ENCODE results near the gene ITGA2B. TPM values are rescaled to one million over a fixed set of nuclear protein-coding genes. Genes with fewer than 3 reads are reported as not detected.

ITGA2B gene
- total RNA-seq, 1 experiment from 2014 or later, result 8.3 TPM

DNA sequence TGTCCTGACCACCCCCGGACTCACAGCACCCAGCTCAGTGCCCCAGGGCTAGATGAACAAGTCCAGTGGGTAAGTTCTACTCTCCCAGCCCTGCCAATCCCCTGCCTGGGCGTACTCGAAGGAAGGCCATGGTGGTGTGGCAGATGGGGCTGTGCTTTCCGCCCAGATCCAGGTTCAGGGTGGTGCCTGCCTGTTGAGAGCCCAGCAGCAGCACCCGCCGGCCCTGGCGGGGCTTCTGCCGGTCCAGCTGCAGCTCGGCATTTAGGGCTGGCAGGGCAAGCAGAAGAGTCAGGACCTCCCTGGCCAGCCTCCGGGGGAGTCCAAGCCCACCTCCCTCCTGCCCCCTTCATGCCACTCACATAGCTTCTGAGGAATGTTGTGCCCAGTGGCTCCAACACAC, 9.6 kb downstream of the ITGA2B start:
- Histone ChIP-seq H3K18ac (ENCODE audit: insufficient read length, low read depth, low read length) (no peak overlapping the region), H3K79me2 (ENCODE audit: insufficient read depth, low read length) (no peaks in the 10 kb centered on the region), H4K8ac (replicated peaks; ENCODE audit: insufficient read length, low read depth, low read length) (no peak overlapping the region), H3K27me3 (ENCODE audit: insufficient read depth, low read length) (peaks cover 14% of the 10 kb centered on the region; the same call in 1 of the 2 replicates), H3K79me1 (ENCODE audit: insufficient read depth, low read depth, low read length, poor library complexity, severe bottlenecking) (no peaks in the 10 kb centered on the region), H3K56ac (ENCODE audit: insufficient read length, low read depth, low read length) (no peak overlapping the region), H3K4me2 (ENCODE audit: insufficient read depth, insufficient read length, low read length) (no peak overlapping the region), H2BK15ac (ENCODE audit: low read depth, low read length) (no peak overlapping the region), H4K5ac (ENCODE audit: insufficient read length, low read depth, low read length) (no peak overlapping the region), H3K9me3 (ENCODE audit: control insufficient read depth, low read depth, low read length) (no peaks in the 10 kb centered on the region), H2BK120ac (ENCODE audit: low read depth, low read length, poor library complexity, severe bottlenecking) (no peak overlapping the region), H3K23me2 (ENCODE audit: insufficient read length, low read depth, low read length, poor library complexity, severe bottlenecking) (peaks cover 7% of the 10 kb centered on the region), H2BK5ac (ENCODE audit: insufficient read length, low read length) (no peak overlapping the region), H3K9ac (ENCODE audit: extremely low read depth, insufficient read length, low read length) (no peak overlapping the region), H4K91ac (ENCODE audit: insufficient read length, low read depth, low read length) (no peak overlapping the region), H2BK12ac (ENCODE audit: insufficient read length, low read depth, low read length) (no peak overlapping the region), H3K4me1 (ENCODE audit: insufficient read depth, low read length) (peaks cover 3% of the 10 kb centered on the region), H2AFZ (ENCODE audit: low read length) (no peak overlapping the region), H3K4ac (ENCODE audit: low read depth, low read length) (no peak overlapping the region), H3K27ac (ENCODE audit: insufficient read length, low read depth, low read length) (no peak overlapping the region), H3K23ac (ENCODE audit: insufficient read length, low read depth, low read length) (no peak overlapping the region), H3T11ph (ENCODE audit: low read length) (no peak overlapping the region), H3K14ac (ENCODE audit: insufficient read depth, low read length) (no peak overlapping the region; the same call in 1 of the 2 replicates), H2BK20ac (ENCODE audit: low read depth, low read length, poor library complexity, severe bottlenecking) (no peak overlapping the region), H4K20me1 (ENCODE audit: control insufficient read depth, insufficient read depth, insufficient read length) (no peaks in the 10 kb centered on the region), H2AK5ac (ENCODE audit: insufficient read length, low read length) (no peak overlapping the region)
- Mint-ChIP-seq H3K36me3 (ENCODE audit: insufficient read depth in 1 of 3, low read depth in 3 of 3) (peaks cover 0 to 4% (median 0%) of the 10 kb centered on the region in 3 experiments; a peak in 1 of 7 replicates), H3K27ac (no peak overlapping the region), H3K27me3 (ENCODE audit: low read depth) (peaks cover 35% of the 10 kb centered on the region), H3K4me1 (peaks cover 10 to 28% of the 10 kb centered on the region in 2 experiments), H3K4me3 (no peak overlapping the region), H3K9me3 (no peaks in the 10 kb centered on the region; a peak in 1 of 5 replicates)
- no peak for TF ChIP-seq CTCF (conservative IDR thresholded peaks at IDR 0.05)
- DNase-seq, result no peak
- no CpG with 5 or more reads among the region's 10 CpGs for WGBS (ENCODE audit: extremely low coverage, insufficient read length, low lambda C conversion rate)

All from H9 (cell line).